ENCODE data around the gene MAPK8IP2. TPM values are rescaled to one million over a fixed set of nuclear protein-coding genes. Genes with fewer than 3 reads are reported as not detected.

MAPK8IP2 gene
- total RNA-seq = not detected

GRCh38 chr22:50600538-50600937, at the start of gene MAPK8IP2:
TSS of gene MAPK8IP2 (plus strand) at chr22:50600793. CDS start at chr22:50600819, 26 bp downstream.
- DNase-seq = no peak

GRCh38 chr22:50551160-50551752, 49.3 kb upstream of the MAPK8IP2 start:
- DNase-seq = no peak

GRCh38 chr22:50553310-50553709, 47.3 kb upstream of the MAPK8IP2 start:
- DNase-seq = no peak

- DNase-seq = no peak
Observed at GRCh38 chr22:50556703-50557102, 43.9 kb upstream of the MAPK8IP2 start.

GRCh38 chr22:50560034-50560433, 40.6 kb upstream of the MAPK8IP2 start:
- no peak for DNase-seq

GRCh38 chr22:50561401-50562358, 38.9 kb upstream of the MAPK8IP2 start:
- DNase-seq = no peak

- peak; percentile 95 for DNase-seq
Observed at GRCh38 chr22:50562523-50563412, 37.8 kb upstream of the MAPK8IP2 start, which contains the start of gene SYCE3. TSS of gene SYCE3 (minus strand) at chr22:50562919. CDS start at chr22:50556405, 6,514 bp downstream.

- DNase-seq = no peak
Observed at GRCh38 chr22:50563413-50564160, 37.0 kb upstream of the MAPK8IP2 start.

- no peak for DNase-seq
Observed at GRCh38 chr22:50564289-50564688, 36.3 kb upstream of the MAPK8IP2 start.

GRCh38 chr22:50567721-50568252, 32.8 kb upstream of the MAPK8IP2 start:
- no peak for DNase-seq

- DNase-seq = no peak
Observed at GRCh38 chr22:50568626-50569025, 32.0 kb upstream of the MAPK8IP2 start.

GRCh38 chr22:50569041-50569459, 31.5 kb upstream of the MAPK8IP2 start:
- no peak for DNase-seq

- no peak for DNase-seq
Observed at GRCh38 chr22:50569896-50570535, 30.6 kb upstream of the MAPK8IP2 start.

GRCh38 chr22:50570861-50571260, 29.7 kb upstream of the MAPK8IP2 start:
- no peak for DNase-seq

- DNase-seq = no peak
Observed at GRCh38 chr22:50571264-50572175, 29.1 kb upstream of the MAPK8IP2 start.

GRCh38 chr22:50572965-50573364, 27.6 kb upstream of the MAPK8IP2 start:
- DNase-seq = no peak

GRCh38 chr22:50573491-50574382, 26.9 kb upstream of the MAPK8IP2 start:
- no peak for DNase-seq

- no peak for DNase-seq
Observed at GRCh38 chr22:50574383-50574755, 26.2 kb upstream of the MAPK8IP2 start.

GRCh38 chr22:50575426-50575941, 25.1 kb upstream of the MAPK8IP2 start:
- DNase-seq = no peak
